RWPE1 (cell line): ENCODE measurements around the gene AGPAT3.

Source experiments
- CTCF ChIA-PET: fragments of 350-600 bp; sonication (Branson Sonifier 250); formaldehyde crosslinking; extraction: SDS; loops from one replicate; lab custom pipeline; 2021; lab: Yijun Ruan, JAX
- POLR2A ChIA-PET: fragments of 400-600 bp; formaldehyde crosslinking; extraction: SDS; loops from one replicate; lab custom pipeline; 2020; ENCODE audit warnings: antibody characterized with exemption; ENCODE audit not compliant: low non-redundant PET; lab: Yijun Ruan, JAX
- DNase-seq: peaks from one replicate; pipeline ENCODE4 v3.0.0; 2012; ENCODE audit warnings: low spot score
- H3K27ac ChIP-seq: fragments of 450-650 bp; 2 replicates; pipeline ENCODE4 v1.5.1; 2017
- TF ChIP-seq, protein P1 (sequence below): fragments of 450-650 bp; conservative IDR thresholded peaks from 2 replicates; pipeline ENCODE4 v1.5.1; 2017; ENCODE audit warnings: low read depth, mild to moderate bottlenecking

AGPAT3 gene

DNA sequence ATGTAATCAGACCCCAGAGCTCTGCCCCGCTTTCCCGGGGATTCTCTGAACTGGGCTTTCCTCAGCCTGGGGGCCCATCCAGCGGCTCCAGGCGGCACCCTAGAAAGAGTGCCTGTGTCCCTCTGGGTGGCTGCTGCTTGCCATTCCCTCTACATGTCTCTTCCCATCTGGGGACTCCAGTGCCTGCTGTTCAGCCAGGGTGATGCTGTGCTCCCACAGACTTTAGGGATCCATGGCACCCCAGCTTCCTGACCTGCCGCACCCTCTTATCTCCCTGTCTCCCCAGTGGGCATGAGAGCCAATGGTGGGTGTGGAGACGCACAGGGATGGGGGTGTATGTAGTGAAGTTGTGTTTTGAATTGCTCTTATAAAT is 163.2 kb downstream of the AGPAT3 start:
- ChIA-PET POLR2A (interaction anchor here (1.6 kb wide), 1 partner anchor 15 kb away, joined by 4 read pairs; no protein-coding TSS in a partner anchor), CTCF (interaction anchor here (0.6 kb wide), 1 partner anchor 12 kb away, joined by 3 read pairs; no protein-coding TSS in a partner anchor)
- TF ChIP-seq, protein P1, sequence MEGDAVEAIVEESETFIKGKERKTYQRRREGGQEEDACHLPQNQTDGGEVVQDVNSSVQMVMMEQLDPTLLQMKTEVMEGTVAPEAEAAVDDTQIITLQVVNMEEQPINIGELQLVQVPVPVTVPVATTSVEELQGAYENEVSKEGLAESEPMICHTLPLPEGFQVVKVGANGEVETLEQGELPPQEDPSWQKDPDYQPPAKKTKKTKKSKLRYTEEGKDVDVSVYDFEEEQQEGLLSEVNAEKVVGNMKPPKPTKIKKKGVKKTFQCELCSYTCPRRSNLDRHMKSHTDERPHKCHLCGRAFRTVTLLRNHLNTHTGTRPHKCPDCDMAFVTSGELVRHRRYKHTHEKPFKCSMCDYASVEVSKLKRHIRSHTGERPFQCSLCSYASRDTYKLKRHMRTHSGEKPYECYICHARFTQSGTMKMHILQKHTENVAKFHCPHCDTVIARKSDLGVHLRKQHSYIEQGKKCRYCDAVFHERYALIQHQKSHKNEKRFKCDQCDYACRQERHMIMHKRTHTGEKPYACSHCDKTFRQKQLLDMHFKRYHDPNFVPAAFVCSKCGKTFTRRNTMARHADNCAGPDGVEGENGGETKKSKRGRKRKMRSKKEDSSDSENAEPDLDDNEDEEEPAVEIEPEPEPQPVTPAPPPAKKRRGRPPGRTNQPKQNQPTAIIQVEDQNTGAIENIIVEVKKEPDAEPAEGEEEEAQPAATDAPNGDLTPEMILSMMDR: no peak
- no peak overlapping the region for H3K27ac ChIP-seq
- no peak for DNase-seq

DNA sequence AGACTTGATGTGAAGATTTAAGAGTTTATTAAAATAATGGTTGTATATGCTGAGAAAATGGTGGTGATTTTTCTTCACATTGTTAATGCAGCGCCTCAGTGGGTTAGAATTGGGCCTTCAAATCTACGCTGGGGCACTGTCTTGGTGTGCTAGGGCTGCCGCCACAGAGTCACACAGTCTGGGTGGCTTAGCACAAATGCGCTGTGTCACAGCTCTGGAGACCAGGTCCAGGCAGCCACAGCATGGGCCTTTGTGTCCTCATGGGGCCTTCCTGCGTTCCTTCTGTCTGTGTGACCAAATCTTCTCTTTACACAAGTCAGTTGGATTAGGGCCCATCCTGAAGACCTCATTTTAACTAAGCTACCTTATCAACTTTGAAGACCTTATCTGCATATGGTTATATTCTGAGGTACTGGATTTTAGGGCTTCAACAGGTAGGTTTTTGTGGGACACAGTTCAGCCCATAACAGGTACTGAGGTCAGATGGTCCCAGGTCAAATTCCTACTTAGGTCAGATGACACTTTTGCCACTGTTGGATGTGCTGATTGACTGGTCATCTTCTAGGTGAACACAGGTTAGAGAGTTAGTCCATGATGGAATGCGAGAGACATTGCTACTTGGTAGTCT is 164.6 kb downstream of the AGPAT3 start:
- POLR2A ChIA-PET: interaction anchor here (1.6 kb wide), 1 partner anchor 16 kb away, joined by 4 read pairs; no protein-coding TSS in a partner anchor
- no peak overlapping the region for H3K27ac ChIP-seq
- TF ChIP-seq, protein P1: no peak
- CTCF ChIA-PET: no interaction called here
- no peak for DNase-seq

DNA sequence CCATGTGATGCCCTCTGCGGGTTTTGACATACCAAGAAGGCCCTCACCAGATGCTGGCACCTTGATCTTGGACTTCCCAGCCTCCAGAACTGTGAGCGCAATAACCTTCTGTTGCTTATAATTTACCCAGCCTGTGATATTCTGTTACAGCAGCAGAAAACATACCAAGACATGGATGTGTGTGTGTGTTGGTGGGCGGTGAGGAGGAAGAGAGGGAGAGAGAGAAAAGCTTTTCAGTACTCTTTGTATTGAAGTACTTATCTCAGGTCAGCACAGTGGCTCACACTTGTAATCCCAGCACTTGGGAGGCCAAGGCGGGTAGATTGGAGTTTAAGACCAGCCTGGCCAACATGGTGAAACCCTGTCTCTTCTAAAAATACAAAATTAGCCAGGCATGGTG is 170.2 kb downstream of the AGPAT3 start:
- CTCF ChIA-PET: interaction anchor here (0.9 kb wide), 1 partner anchor 9 kb away, joined by 5 read pairs; no protein-coding TSS in a partner anchor
- no peak overlapping the region for H3K27ac ChIP-seq
- TF ChIP-seq, protein P1: no peak
- DNase-seq: no peak
- POLR2A ChIA-PET: no interaction called here
